Right lobe of liver (tissue), 4 donors: Measurements from ENCODE around the gene CFAP157.

ENCODE experiments used
- CTCF ChIP-seq, 4 donors: fragments of 200-600 bp in 3 of 4; fragments of 450-650 bp in 1 of 4; IDR thresholded peaks; one replicate each; pipeline versions ENCODE4 v1.5.1 to v1.8.0; 2016 to 2022; ENCODE audit warnings: antibody characterized with exemption in 4 of 4, mild to moderate bottlenecking in 2 of 4
- POLR2A ChIP-seq: fragments of 450-650 bp; IDR thresholded peaks from one replicate; pipeline ENCODE4 v1.6.1; 2017; ENCODE audit warnings: antibody characterized with exemption, mild to moderate bottlenecking
- donor health status: DM: no; HTN: no; CAD: no.
- donor health status: DM: no; HTN: no; CAD: no.
- donor health status: DM: no; HTN: yes; CAD: no.

GRCh38 chr9:127733614-127734013 lies 26.8 kb downstream of the CFAP157 start:
- no peak for TF ChIP-seq CTCF (IDR thresholded peaks at IDR 0.05)
- TF ChIP-seq POLR2A: no peak
